ENCODE measurements around the gene APLP2. TPM values are rescaled to one million over a fixed set of nuclear protein-coding genes. Genes with fewer than 3 reads are reported as not detected.

The APLP2 gene
- total and polyA plus RNA-seq, 2 of the 13 experiments (the other 11 are each of a cell fraction or from before 2014, with no cell fraction given): 315 to 594 TPM

DNA sequence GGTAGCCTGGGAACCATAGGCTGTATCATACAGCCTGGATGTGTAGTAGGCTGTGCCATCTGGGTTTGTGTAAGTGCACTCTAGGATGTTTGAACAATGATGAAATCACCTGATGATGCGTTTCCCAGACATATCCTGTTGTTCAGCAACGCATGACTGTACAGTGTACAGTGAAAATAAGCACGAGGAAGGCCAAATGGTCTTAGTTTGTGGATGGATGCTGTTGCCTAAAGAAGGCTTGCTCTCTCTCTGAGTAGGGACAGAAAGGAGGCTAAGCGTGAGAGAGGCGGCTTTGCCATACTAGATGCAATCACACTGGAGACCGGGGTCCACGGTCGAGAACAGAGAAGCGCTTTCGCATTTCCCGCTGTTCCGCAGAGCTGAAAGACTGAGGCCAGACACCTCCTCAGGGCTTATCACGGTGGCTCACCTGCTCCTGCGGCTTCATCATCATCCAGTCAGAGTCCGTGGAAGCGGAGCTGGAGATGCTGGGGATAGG lies 27.6 kb upstream of the APLP2 start (continued):
- peak; percentile 86 for TF ChIP-seq SOX5 (CRISPR knock-in tag; IDR thresholded peaks at IDR 0.05; ENCODE audit: borderline replicate concordance)
- TF ChIP-seq, protein P1, sequence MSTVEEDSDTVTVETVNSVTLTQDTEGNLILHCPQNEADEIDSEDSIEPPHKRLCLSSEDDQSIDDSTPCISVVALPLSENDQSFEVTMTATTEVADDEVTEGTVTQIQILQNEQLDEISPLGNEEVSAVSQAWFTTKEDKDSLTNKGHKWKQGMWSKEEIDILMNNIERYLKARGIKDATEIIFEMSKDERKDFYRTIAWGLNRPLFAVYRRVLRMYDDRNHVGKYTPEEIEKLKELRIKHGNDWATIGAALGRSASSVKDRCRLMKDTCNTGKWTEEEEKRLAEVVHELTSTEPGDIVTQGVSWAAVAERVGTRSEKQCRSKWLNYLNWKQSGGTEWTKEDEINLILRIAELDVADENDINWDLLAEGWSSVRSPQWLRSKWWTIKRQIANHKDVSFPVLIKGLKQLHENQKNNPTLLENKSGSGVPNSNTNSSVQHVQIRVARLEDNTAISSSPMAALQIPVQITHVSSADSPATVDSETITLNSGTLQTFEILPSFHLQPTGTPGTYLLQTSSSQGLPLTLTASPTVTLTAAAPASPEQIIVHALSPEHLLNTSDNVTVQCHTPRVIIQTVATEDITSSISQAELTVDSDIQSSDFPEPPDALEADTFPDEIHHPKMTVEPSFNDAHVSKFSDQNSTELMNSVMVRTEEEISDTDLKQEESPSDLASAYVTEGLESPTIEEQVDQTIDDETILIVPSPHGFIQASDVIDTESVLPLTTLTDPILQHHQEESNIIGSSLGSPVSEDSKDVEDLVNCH (CRISPR knock-in tag; IDR thresholded peaks at IDR 0.05): no peak
- TF ChIP-seq RARA (CRISPR knock-in tag; IDR thresholded peaks at IDR 0.05): peak; percentile 71
- no peak for TF ChIP-seq ZBTB4 (CRISPR knock-in tag; IDR thresholded peaks at IDR 0.05; ENCODE audit: borderline replicate concordance)
- TF ChIP-seq, protein P2, sequence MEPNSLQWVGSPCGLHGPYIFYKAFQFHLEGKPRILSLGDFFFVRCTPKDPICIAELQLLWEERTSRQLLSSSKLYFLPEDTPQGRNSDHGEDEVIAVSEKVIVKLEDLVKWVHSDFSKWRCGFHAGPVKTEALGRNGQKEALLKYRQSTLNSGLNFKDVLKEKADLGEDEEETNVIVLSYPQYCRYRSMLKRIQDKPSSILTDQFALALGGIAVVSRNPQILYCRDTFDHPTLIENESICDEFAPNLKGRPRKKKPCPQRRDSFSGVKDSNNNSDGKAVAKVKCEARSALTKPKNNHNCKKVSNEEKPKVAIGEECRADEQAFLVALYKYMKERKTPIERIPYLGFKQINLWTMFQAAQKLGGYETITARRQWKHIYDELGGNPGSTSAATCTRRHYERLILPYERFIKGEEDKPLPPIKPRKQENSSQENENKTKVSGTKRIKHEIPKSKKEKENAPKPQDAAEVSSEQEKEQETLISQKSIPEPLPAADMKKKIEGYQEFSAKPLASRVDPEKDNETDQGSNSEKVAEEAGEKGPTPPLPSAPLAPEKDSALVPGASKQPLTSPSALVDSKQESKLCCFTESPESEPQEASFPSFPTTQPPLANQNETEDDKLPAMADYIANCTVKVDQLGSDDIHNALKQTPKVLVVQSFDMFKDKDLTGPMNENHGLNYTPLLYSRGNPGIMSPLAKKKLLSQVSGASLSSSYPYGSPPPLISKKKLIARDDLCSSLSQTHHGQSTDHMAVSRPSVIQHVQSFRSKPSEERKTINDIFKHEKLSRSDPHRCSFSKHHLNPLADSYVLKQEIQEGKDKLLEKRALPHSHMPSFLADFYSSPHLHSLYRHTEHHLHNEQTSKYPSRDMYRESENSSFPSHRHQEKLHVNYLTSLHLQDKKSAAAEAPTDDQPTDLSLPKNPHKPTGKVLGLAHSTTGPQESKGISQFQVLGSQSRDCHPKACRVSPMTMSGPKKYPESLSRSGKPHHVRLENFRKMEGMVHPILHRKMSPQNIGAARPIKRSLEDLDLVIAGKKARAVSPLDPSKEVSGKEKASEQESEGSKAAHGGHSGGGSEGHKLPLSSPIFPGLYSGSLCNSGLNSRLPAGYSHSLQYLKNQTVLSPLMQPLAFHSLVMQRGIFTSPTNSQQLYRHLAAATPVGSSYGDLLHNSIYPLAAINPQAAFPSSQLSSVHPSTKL (CRISPR knock-in tag; IDR thresholded peaks at IDR 0.05): peak; percentile 75
- no peak for TF ChIP-seq FOXP1 (IDR thresholded peaks at IDR 0.05)
- peak; percentile 85 for TF ChIP-seq FOXP1 (CRISPR knock-in tag; IDR thresholded peaks at IDR 0.05)
- TF ChIP-seq ERF (CRISPR knock-in tag; IDR thresholded peaks at IDR 0.05): 0 out of 2 replicates have a peak, but pooled peaks have one; percentile 51
- no peak for TF ChIP-seq SNAPC2 (CRISPR knock-in tag; IDR thresholded peaks at IDR 0.05)
- TF ChIP-seq MAFK (conservative IDR thresholded peaks at IDR 0.05 in 1 of 2, IDR thresholded peaks at IDR 0.05 in 1 of 2; ENCODE audit: low read length in 2 of 2): 0 out of 4 replicates have a peak, but pooled peaks of 1 of the 2 experiments have one; percentile 11
- TF ChIP-seq RXRB (CRISPR knock-in tag; IDR thresholded peaks at IDR 0.05; ENCODE audit: borderline replicate concordance): peak; percentile 57; the same call in 1 of the 2 replicates
- no peak for TF ChIP-seq MBD4 (IDR thresholded peaks at IDR 0.05; ENCODE audit: borderline replicate concordance, low read length)
- no peak for TF ChIP-seq RFXANK (CRISPR knock-in tag; IDR thresholded peaks at IDR 0.05)
- TF ChIP-seq SOX13 (IDR thresholded peaks at IDR 0.05): no peak
- TF ChIP-seq SOX13 (CRISPR knock-in tag; conservative IDR thresholded peaks at IDR 0.05 in 1 of 2, IDR thresholded peaks at IDR 0.05 in 1 of 2): peak in 1 of 2 experiments; percentile 76; a peak in 1 of 4 replicates
- TF ChIP-seq FOSL2 (CRISPR knock-in tag; IDR thresholded peaks at IDR 0.05): peak; percentile 93
- peak; percentile 81; the same call in 1 of the 2 replicates for TF ChIP-seq ETV5 (CRISPR knock-in tag; IDR thresholded peaks at IDR 0.05; ENCODE audit: borderline replicate concordance)
- TF ChIP-seq ZHX1 (CRISPR knock-in tag; IDR thresholded peaks at IDR 0.05; ENCODE audit: low read depth): no peak
- TF ChIP-seq FOXA3 (CRISPR knock-in tag; IDR thresholded peaks at IDR 0.05): peak; percentile 86

Measured in HepG2 (cell line).